ENCODE results near the gene MREG.

MREG gene

DNA sequence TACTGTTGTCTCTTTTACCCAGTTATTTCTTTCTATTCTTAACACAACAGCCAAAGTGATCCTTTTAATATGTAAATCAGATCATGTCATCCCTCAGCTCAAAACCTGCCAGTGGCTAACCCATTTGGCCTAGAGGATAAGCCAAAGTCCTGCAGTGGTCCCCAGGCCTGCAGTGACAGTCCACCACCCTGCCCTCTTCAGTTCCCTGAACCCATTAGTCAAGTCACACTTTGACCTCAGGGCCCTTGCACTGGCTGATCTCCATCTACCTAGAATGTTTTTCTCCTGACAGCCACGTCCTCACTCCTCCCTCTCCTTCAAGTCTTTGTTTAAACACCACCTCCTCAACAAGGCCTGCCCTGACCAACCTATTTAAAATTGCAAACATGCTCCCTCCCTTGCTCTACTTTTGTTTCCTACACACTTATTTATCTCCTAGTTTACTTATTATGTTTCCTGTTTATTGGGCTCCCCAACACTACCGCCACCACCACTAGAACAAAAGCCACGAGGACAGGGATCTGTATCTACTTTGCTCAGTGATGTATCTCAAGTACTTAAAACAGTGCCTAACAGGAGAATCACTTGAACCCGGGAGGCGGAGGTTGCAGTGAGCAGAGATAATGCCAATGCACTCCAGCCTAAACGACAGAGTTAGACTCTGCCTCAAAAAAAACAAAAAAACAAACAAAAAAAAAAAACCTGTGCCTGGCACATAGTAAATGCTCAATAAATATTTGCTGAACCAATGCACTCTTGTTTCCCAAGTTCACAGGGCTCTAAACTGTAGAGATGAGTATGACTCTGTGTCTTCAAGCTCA lies 9.3 kb downstream of the MREG start:
- TF ChIP-seq REST (IDR thresholded peaks at IDR 0.05; ENCODE audit: insufficient read depth in 1 of 2, low read depth in 2 of 2, low read length in 2 of 2), result no peak
- no peak for TF ChIP-seq TAF1 (IDR thresholded peaks at IDR 0.05; ENCODE audit: borderline replicate concordance, insufficient read depth, low read length)

GRCh38 chr2:216002693-216003092 lies 10.7 kb downstream of the MREG start:
- TF ChIP-seq REST (IDR thresholded peaks at IDR 0.05; ENCODE audit: insufficient read depth in 1 of 2, low read depth in 2 of 2, low read length in 2 of 2), result no peak
- no peak for TF ChIP-seq POLR2AphosphoS5 (IDR thresholded peaks at IDR 0.05; ENCODE audit: low read depth, low read length)
- TF ChIP-seq FOXP2 (optimal IDR thresholded peaks at IDR 0.05; ENCODE audit: borderline replicate concordance, extremely low read depth, extremely low read length, insufficient read depth), result no peak

DNA sequence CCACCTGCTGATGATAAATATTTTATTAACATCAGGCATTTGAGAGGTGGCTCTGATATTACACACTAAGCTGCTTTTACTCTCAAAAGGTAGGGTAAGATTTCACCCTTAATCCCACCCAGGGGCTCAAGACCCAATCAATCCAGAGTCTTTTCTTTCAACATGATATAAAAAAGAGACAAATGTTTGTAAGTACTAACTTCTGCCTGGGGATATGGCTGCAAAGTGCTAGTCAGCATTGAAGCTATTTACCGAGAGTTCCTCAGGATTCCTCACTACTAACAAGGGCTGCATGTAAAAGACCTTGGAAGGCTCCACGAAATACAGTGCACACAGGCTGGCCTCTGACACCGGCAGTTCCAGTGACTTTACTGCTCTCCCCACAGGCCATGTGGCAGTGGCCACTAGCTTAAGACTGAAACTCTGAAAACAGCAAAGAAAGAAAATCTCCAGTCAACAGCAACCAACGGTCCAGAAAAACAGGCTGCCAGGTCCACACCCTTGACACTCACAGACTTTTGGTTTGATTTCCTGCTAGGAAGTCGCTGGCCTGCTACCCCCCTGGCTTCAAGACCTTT lies 11.2 kb downstream of the MREG start:
- TF ChIP-seq POLR2AphosphoS5 (IDR thresholded peaks at IDR 0.05; ENCODE audit: low read depth, low read length) (no peak), FOXP2 (optimal IDR thresholded peaks at IDR 0.05; ENCODE audit: borderline replicate concordance, extremely low read depth, extremely low read length, insufficient read depth) (no peak), SIN3A (IDR thresholded peaks at IDR 0.05; ENCODE audit: borderline replicate concordance, insufficient read depth, low read length) (no peak)

DNA sequence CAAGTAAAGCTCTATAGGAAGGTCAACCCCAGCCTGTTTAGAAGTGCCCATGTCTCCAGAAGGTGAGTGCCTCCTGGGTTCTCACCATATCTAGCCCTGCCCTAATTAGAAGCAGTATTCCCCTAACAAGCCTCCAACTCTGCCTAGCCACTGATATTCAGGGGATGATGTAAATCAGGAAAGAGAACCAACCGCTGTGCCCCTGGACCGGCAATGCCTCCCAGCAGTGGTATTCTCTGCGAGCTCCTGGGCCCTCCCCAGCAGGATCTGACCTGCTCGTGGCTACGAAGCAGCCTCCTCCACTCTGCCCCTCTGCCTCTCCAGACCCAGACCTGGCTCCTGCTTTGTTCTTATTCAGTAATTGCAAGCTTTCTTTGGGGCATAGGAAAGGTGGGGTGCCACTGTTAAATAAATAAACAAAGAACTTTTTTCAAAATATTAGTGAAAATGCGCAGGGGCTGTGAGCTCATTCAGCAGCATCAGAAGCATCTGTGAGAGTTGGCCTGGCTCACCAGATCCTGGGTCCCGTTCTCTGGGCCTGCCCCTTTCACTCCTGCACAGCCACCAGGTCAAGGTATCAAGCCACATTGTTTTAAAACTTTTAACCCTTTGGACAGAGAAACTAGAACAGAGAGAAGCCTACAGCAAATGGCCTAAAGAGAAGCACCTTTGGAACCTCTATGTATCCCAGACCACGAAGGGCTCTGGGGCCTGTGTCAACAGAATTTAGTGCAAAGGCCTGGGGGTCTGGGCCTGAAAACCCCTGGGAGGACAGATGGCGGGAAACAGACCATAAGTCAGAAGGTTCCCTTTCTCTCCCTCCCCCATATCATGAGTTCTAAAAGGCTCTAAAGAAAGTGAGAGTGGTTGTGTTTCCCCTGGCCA lies 11.9 kb downstream of the MREG start:
- TF ChIP-seq REST (IDR thresholded peaks at IDR 0.05; ENCODE audit: insufficient read depth in 1 of 2, low read depth in 2 of 2, low read length in 2 of 2) (no peak), POLR2AphosphoS5 (IDR thresholded peaks at IDR 0.05; ENCODE audit: low read depth, low read length) (no peak), TAF1 (IDR thresholded peaks at IDR 0.05; ENCODE audit: borderline replicate concordance, insufficient read depth, low read length) (no peak), FOXP2 (optimal IDR thresholded peaks at IDR 0.05; ENCODE audit: borderline replicate concordance, extremely low read depth, extremely low read length, insufficient read depth) (no peak), SIN3A (IDR thresholded peaks at IDR 0.05; ENCODE audit: borderline replicate concordance, insufficient read depth, low read length) (no peak)

DNA sequence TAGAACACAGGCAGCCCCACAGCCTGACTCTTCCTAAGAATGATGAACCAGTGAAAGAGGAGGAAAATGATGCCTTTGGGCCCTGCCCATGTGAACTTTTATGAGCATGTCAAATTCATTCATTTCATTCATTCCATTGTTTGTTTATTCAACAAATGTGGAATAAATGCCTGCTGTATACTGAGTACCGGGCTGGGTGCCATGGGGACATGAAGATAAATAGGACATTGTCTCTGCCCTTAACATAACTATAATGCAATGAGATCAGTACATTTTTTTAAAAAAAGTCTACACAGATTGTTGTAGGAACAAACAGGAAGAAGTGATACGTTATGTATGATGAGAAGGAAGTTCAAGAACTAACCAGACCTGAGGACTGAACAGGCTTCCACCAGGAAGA lies 14.7 kb downstream of the MREG start:
- TF ChIP-seq REST (IDR thresholded peaks at IDR 0.05; ENCODE audit: insufficient read depth in 1 of 2, low read depth in 2 of 2, low read length in 2 of 2) (no peak), FOXP2 (optimal IDR thresholded peaks at IDR 0.05; ENCODE audit: borderline replicate concordance, extremely low read depth, extremely low read length, insufficient read depth) (no peak), SIN3A (IDR thresholded peaks at IDR 0.05; ENCODE audit: borderline replicate concordance, insufficient read depth, low read length) (no peak), TAF1 (IDR thresholded peaks at IDR 0.05; ENCODE audit: borderline replicate concordance, insufficient read depth, low read length) (no peak), POLR2AphosphoS5 (IDR thresholded peaks at IDR 0.05; ENCODE audit: low read depth, low read length) (no peak)

Data from PFSK-1 (cell line).